SU-DHL-6 (cell line): ENCODE measurements around the gene FIGLA.

Source experiments
- H2AFZ ChIP-seq: fragments of 200-600 bp; sonication (generic); 2 replicates; pipeline ENCODE4 v1.6.1; 2014; ENCODE audit warnings: low read depth, mild to moderate bottlenecking, moderate library complexity, mixed read lengths, antibody characterized with exemption, low read length; ENCODE audit not compliant: severe bottlenecking
- H3F3A ChIP-seq: fragments of 200-600 bp; shearing (Covaris generic); 2 replicates; pipeline ENCODE4 v1.6.0; 2016; ENCODE audit warnings: antibody characterized with exemption, mild to moderate bottlenecking; ENCODE audit not compliant: insufficient read depth
- H3K27ac ChIP-seq: fragments of 200-600 bp; sonication (generic); 2 replicates; pipeline ENCODE4 v1.5.1; 2016; ENCODE audit warnings: low read depth, mild to moderate bottlenecking, low read length, moderate library complexity, mixed read lengths
- H3K27me3 ChIP-seq: fragments of 200-600 bp; sonication (generic), shearing (Covaris generic); 2 replicates; pipeline ENCODE4 v1.6.0; 2014; ENCODE audit warnings: mild to moderate bottlenecking, low read length
- H3K36me3 ChIP-seq: fragments of 200-600 bp; sonication (generic); 2 replicates; pipeline ENCODE4 v1.6.1; 2014; ENCODE audit warnings: mild to moderate bottlenecking, low read length, mixed read lengths
- H3K4me2 ChIP-seq: fragments of 300-600, 200-600 bp; shearing (Covaris generic), sonication (generic); 2 replicates; pipeline ENCODE4 v1.6.0; 2014; ENCODE audit warnings: low read length, low read depth, mild to moderate bottlenecking; ENCODE audit not compliant: poor library complexity, severe bottlenecking
- H3K4me3 ChIP-seq: fragments of 200-600 bp; sonication (generic); 2 replicates; pipeline ENCODE4 v1.5.1; 2014; ENCODE audit warnings: antibody characterized with exemption, low read length, mild to moderate bottlenecking, mixed read lengths; ENCODE audit not compliant: insufficient read depth, poor library complexity, severe bottlenecking
- H3K79me2 ChIP-seq: fragments of 200-600 bp; sonication (generic); 2 replicates; pipeline ENCODE4 v1.6.1; 2014; ENCODE audit warnings: mild to moderate bottlenecking, low read length, moderate library complexity; ENCODE audit not compliant: insufficient read depth
- H3K9ac ChIP-seq: fragments of 200-600 bp; sonication (generic); 2 replicates; pipeline ENCODE4 v1.7.0; 2014; ENCODE audit warnings: mild to moderate bottlenecking, low read length
- H3K9me2 ChIP-seq: fragments of 200-600 bp; sonication (generic); replicated peaks from 2 replicates; pipeline ENCODE4 v1.6.1; 2014; ENCODE audit warnings: low read length; ENCODE audit not compliant: insufficient read depth
- H3K9me3 ChIP-seq: fragments of 200-600 bp; sonication (generic); 2 replicates; pipeline ENCODE4 v1.6.1; 2014; ENCODE audit warnings: low read length, mixed read lengths; ENCODE audit not compliant: insufficient read depth
- H4K20me1 ChIP-seq: fragments of 200-600 bp; sonication (generic); 2 replicates; pipeline ENCODE4 v1.6.1; 2014; ENCODE audit warnings: low read depth, mild to moderate bottlenecking, antibody characterized with exemption, low read length, moderate library complexity, mixed read lengths
- CTCF ChIP-seq: fragments of 200-600 bp; sonication (generic); IDR thresholded peaks from one replicate; pipeline ENCODE4 v1.5.1; 2017; ENCODE audit warnings: antibody characterized with exemption, mild to moderate bottlenecking, low read length, moderate library complexity; ENCODE audit not compliant: insufficient read depth, poor library complexity, severe bottlenecking
- EZH2phosphoT487 ChIP-seq: fragments of 200-600 bp; sonication (generic), shearing (Covaris generic); conservative IDR thresholded peaks from 2 replicates; pipeline ENCODE4 v1.6.1; 2018; ENCODE audit warnings: mild to moderate bottlenecking, antibody characterized with exemption, low read length, moderate library complexity, mixed read lengths

Gene FIGLA

GRCh38 chr2:70817284-70817954 is 27.0 kb upstream of the FIGLA start:
- Histone ChIP-seq H3K4me3 (no peak overlapping the region), H3K27ac (no peak overlapping the region), H3K79me2 (no peaks in the 10 kb centered on the region), H4K20me1 (no peaks in the 10 kb centered on the region), H3F3A (no peaks in the 10 kb centered on the region), H3K36me3 (no peaks in the 10 kb centered on the region), H3K9me2 (no peaks in the 10 kb centered on the region), H3K27me3 (no peaks in the 10 kb centered on the region), H3K4me2 (no peak overlapping the region), H2AFZ (no peak overlapping the region), H3K9ac (no peak overlapping the region), H3K9me3 (no peaks in the 10 kb centered on the region)
- TF ChIP-seq CTCF (no peak), EZH2phosphoT487 (no peak)

- Histone ChIP-seq H3K36me3 (no peaks in the 10 kb centered on the region), H3K9ac (no peak overlapping the region), H3K27me3 (no peaks in the 10 kb centered on the region), H3F3A (no peaks in the 10 kb centered on the region), H3K9me2 (no peaks in the 10 kb centered on the region), H3K79me2 (no peaks in the 10 kb centered on the region), H3K4me2 (no peak overlapping the region), H4K20me1 (no peaks in the 10 kb centered on the region), H2AFZ (no peak overlapping the region), H3K27ac (no peak overlapping the region), H3K4me3 (no peak overlapping the region), H3K9me3 (no peaks in the 10 kb centered on the region)
- TF ChIP-seq EZH2phosphoT487 (no peak), CTCF (no peak)
Measured at GRCh38 chr2:70816726-70817125, 26.3 kb upstream of the FIGLA start.

GRCh38 chr2:70808983-70809958 is 18.8 kb upstream of the FIGLA start:
- H3K27ac ChIP-seq: no peak overlapping the region
- no peak overlapping the region for H2AFZ ChIP-seq
- no peak overlapping the region for H3K9ac ChIP-seq
- H3K79me2 ChIP-seq: no peaks in the 10 kb centered on the region
- no peaks in the 10 kb centered on the region for H3K9me2 ChIP-seq
- no peaks in the 10 kb centered on the region for H3K9me3 ChIP-seq
- H3K4me3 ChIP-seq: no peak overlapping the region
- H4K20me1 ChIP-seq: no peaks in the 10 kb centered on the region
- no peak overlapping the region for H3K4me2 ChIP-seq
- no peaks in the 10 kb centered on the region for H3K27me3 ChIP-seq
- no peaks in the 10 kb centered on the region for H3F3A ChIP-seq
- H3K36me3 ChIP-seq: no peaks in the 10 kb centered on the region
- TF ChIP-seq CTCF (no peak), EZH2phosphoT487 (no peak)
